ENCODE measurements around the gene PDZD2.
"Not testable (repeated sequence)": the region's sequence is repeated elsewhere in the genome, so short reads cannot be mapped to it uniquely, and the experiment has no call there.

Gene PDZD2

GRCh38 chr5:31688515-31689092, 49.7 kb downstream of the PDZD2 start:
- DNase-seq (ENCODE audit: low read depth in 2 of 2, low spot score in 1 of 2): no peak

- DNase-seq (ENCODE audit: low read depth in 2 of 2, low spot score in 1 of 2): not testable (repeated sequence)
Measured at GRCh38 chr5:31691408-31691807, 52.5 kb downstream of the PDZD2 start.

DNA sequence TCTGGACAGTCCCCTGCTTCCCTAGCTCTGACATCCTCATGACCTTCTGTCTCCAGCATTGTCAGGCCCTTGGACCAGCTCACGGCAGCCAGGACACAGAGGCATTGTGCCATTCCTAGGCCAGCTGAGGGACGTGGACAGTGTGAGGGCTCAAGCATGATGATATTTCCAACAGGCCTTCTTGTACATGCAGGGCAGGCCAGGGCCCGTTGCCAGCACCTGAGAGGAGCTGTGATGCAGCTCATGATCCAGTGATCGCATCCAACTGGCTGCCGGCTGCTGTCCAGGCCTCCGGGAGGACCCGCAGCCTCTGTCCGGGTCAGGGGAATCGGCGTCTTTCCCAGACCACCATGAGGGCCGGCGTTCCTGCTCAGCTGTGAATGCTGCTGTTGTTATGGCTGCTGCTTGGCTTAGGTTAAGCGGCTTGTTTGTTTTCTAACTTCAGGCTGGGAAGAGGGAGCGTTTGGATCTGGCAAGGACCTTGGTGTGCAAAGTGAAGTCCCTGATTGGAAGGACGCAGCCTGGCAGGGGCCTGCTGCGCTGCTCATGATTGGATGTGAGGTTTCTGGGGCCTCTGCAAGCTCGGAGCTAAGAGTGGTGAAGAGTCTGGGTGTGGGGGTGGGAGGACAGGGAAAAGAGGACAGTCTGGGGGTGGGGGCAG, 53.8 kb downstream of the PDZD2 start:
- no peak for DNase-seq (ENCODE audit: low read depth in 2 of 2, low spot score in 1 of 2)

GRCh38 chr5:31698673-31699072, 59.7 kb downstream of the PDZD2 start:
- no peak for DNase-seq (ENCODE audit: low read depth in 2 of 2, low spot score in 1 of 2)

- no peak for DNase-seq (ENCODE audit: low read depth in 2 of 2, low spot score in 1 of 2)
Measured at GRCh38 chr5:31701642-31702299, 62.8 kb downstream of the PDZD2 start.

DNA sequence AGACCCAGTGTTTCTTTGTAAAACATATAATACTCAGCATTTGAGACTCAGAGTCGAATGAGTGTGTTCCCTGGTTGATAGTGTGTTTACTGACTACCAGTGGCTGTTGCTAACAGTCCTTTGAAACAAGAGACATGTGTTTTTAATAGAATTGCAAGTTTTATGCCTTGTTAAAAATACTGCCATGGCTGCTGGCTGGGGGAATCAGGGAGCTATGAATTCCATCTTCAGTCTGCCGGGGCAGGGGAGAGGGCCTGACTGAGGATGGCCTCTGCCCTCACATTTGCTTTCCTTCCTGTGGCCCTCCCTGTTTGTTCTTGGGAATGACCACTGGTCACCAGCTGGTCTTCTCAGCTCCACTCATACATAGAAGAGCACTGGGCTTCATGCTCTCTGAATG, 63.8 kb downstream of the PDZD2 start:
- no peak for DNase-seq (ENCODE audit: low read depth in 2 of 2, low spot score in 1 of 2)

DNA sequence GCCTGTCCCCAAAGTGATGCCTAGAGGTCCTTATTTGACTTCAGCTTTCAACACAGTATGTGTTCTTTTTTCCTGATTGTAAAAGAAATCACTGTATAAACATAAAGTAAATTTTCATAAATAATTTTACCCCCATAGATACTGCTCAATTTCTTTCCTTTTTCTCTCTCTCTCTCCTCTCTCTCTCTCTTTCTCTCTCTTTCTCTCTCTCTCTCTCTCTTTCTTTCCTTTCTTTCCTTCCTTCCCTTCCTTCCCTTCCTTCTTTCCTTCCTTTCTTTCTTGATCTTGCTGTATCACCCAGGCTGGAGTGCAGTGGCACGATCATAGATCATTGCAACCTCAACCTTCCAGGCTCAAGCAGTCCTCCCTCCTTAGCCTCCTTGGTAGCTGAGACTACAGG, 64.8 kb downstream of the PDZD2 start:
- DNase-seq (ENCODE audit: low read depth in 2 of 2, low spot score in 1 of 2): no peak

DNA sequence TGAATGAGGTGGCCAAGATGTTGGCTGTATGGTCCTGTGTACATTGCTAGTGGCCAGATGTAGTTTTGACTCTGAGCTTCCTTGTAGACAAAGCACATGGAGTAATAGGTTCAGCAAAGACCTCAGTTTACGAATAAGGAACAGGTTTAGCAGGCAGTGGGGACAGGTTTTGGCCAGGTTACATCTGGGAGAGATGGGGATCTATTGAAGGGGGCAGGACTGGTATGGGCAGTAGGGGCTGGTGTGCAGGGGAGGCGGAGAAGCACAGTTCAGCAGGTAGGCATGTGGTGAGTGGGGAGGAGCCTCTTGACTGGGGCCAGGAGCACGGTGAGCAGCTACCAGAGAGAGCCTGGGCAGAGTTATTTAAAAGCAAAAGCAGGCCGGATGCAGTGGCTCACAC, 67.3 kb downstream of the PDZD2 start:
- no peak for DNase-seq (ENCODE audit: low read depth in 2 of 2, low spot score in 1 of 2)

- no peak for DNase-seq (ENCODE audit: low read depth in 2 of 2, low spot score in 1 of 2)
Measured at GRCh38 chr5:31707329-31707728, 68.4 kb downstream of the PDZD2 start.

- no peak for DNase-seq (ENCODE audit: low read depth in 2 of 2, low spot score in 1 of 2)
Measured at GRCh38 chr5:31708089-31708488, 69.2 kb downstream of the PDZD2 start.

DNA sequence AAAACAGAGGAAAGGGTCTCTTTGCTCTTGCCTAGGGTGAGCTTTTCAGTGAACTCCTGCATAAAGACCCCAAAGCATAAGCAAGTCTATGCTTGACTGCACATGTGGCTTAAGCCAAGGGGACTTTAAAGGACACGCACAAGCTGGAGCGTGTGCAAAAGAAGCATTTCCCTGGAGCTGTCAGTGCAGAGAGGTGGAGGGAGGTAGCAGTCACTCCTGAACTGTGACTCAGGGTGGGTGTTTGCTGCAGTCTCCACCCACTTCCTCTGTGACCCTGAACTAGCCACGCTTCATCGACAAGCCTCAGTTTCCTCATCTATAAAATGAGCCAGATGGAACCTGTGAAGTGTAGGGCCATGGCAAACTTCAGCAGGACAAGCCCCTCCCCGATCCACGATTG, 72.4 kb downstream of the PDZD2 start:
- DNase-seq (ENCODE audit: low read depth in 2 of 2, low spot score in 1 of 2): no peak

GRCh38 chr5:31711935-31712592, 73.1 kb downstream of the PDZD2 start:
- no peak for DNase-seq (ENCODE audit: low read depth in 2 of 2, low spot score in 1 of 2)

DNA sequence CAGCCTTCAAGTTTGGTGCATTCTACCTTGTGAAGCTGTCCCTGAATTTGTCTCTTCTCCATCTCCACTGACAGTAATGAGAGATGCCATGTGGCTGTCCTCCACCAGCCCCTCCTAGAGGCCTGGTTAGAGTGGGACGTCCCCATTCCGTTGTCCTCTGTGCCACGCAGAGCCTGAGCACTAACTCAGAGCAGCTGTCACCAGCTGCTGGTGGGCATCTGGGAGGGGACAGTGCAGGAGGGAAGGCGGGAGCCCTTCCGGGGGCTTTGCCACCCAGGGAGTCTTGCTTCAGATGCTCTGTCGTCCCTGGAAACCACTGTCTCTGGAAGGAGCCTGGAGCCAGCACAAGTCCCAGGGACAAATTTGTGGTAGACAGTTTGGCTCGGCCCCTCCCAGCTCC, 78.6 kb downstream of the PDZD2 start:
- no peak for DNase-seq (ENCODE audit: low read depth in 2 of 2, low spot score in 1 of 2)

DNA sequence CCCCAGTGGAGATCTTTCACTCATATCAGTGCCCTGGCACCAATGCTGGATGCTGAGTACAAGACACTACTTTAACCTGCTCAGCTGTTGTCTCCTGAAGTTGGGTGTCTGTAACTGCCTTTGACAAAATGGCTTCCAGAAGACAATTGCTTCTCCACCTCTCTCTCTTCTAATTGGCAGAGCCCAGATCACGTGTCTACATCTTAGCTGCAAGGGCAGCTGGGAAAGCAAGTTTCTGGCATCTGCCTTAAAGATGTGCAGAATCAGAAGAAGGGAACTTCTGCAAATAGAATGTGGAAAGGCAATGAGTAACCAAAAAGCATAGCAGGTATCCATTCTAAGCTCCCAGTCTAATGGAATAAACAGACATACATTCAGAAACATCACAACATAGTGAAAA, 81.1 kb downstream of the PDZD2 start:
- no peak for DNase-seq (ENCODE audit: low read depth in 2 of 2, low spot score in 1 of 2)

GRCh38 chr5:31720811-31721345, 81.9 kb downstream of the PDZD2 start:
- DNase-seq (ENCODE audit: low read depth in 2 of 2, low spot score in 1 of 2): no peak

DNA sequence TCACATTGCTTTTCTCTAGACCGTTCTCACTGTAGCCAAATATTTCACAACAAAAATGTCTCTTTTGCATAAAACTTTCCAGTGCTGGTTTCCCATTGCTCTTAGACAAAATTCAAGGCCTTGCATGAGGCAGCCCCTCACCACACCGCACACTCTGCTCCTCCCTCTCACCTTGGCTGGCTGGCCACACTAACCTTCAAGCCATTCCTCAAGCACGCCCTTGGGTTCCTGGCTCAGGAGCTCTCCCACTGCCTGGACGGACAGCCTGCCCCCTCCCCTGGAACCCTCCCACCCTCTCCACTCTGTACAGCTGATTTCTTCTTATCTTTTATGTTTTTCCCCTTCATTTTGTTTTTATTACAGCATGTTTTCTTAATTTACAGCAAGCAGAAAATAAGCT, 83.2 kb downstream of the PDZD2 start:
- DNase-seq (ENCODE audit: low read depth in 2 of 2, low spot score in 1 of 2): no peak

GRCh38 chr5:31725996-31726395, 87.1 kb downstream of the PDZD2 start:
- no peak for DNase-seq (ENCODE audit: low read depth in 2 of 2, low spot score in 1 of 2)

GRCh38 chr5:31726952-31727351, 88.0 kb downstream of the PDZD2 start:
- DNase-seq (ENCODE audit: low read depth in 2 of 2, low spot score in 1 of 2): no peak

GRCh38 chr5:31728039-31728438, 89.1 kb downstream of the PDZD2 start:
- no peak for DNase-seq (ENCODE audit: low read depth in 2 of 2, low spot score in 1 of 2)

DNA sequence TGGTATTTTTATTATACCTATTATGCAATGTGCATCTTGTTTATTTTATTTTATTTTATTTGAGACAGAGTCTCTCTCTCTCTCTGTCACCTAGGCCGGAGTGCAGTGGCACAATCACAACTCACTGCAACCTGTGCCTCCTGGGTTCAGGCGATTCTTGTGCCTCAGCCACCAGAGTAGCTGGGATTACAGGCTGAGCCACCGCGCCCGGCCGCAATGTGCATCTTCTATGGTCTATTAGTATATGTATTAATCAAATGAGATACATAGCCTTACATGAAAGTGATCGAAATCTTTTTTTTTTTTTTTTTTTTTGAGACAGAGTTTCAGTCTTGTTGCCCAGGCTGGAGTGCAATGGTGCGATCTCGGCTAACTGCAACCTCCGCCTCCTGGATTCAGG, 89.9 kb downstream of the PDZD2 start:
- DNase-seq (ENCODE audit: low read depth in 2 of 2, low spot score in 1 of 2): not testable (repeated sequence)

- no peak for DNase-seq (ENCODE audit: low read depth in 2 of 2, low spot score in 1 of 2)
Measured at GRCh38 chr5:31730139-31730538, 91.2 kb downstream of the PDZD2 start.

- no peak for DNase-seq (ENCODE audit: low read depth in 2 of 2, low spot score in 1 of 2)
Measured at GRCh38 chr5:31731016-31731415, 92.1 kb downstream of the PDZD2 start.
